GM21723 (cell line): Measurements from ENCODE around the gene C9orf50.
"Not testable (repeated sequence)": the region's sequence is repeated elsewhere in the genome, so short reads cannot be mapped to it uniquely, and the experiment has no call there.

Experiments
- ATAC-seq: cut with Tn5 transposase; IDR thresholded peaks from one replicate; pipeline ENCODE4 v1.9.1; 2021; ENCODE audit warnings: mild to moderate bottlenecking, moderate library complexity; ENCODE audit not compliant: unreplicated experiment

The C9orf50 gene

GRCh38 chr9:129595903-129596540, 24.9 kb downstream of the C9orf50 start:
- ATAC-seq: no peak

GRCh38 chr9:129595311-129595741, 25.6 kb downstream of the C9orf50 start:
- no peak for ATAC-seq

- no peak for ATAC-seq
Measured at GRCh38 chr9:129594632-129595031, 26.3 kb downstream of the C9orf50 start.

- not testable (repeated sequence) for ATAC-seq
Measured at GRCh38 chr9:129592790-129593189, 28.1 kb downstream of the C9orf50 start.

GRCh38 chr9:129591916-129592315, 29.0 kb downstream of the C9orf50 start:
- no peak for ATAC-seq

- ATAC-seq: no peak
Measured at GRCh38 chr9:129590466-129590865, 30.4 kb downstream of the C9orf50 start.

- no peak for ATAC-seq
Measured at GRCh38 chr9:129587487-129588262, 33.2 kb downstream of the C9orf50 start.

- ATAC-seq: no peak
Measured at GRCh38 chr9:129586685-129587084, 34.2 kb downstream of the C9orf50 start.

GRCh38 chr9:129586245-129586644, 34.7 kb downstream of the C9orf50 start:
- no peak for ATAC-seq

- no peak for ATAC-seq
Measured at GRCh38 chr9:129585352-129585751, 35.5 kb downstream of the C9orf50 start.

- no peak for ATAC-seq
Measured at GRCh38 chr9:129584136-129584535, 36.8 kb downstream of the C9orf50 start.

GRCh38 chr9:129583308-129584038, 37.4 kb downstream of the C9orf50 start:
- ATAC-seq: no peak

- no peak for ATAC-seq
Measured at GRCh38 chr9:129582855-129583254, 38.0 kb downstream of the C9orf50 start.

- no peak for ATAC-seq
Measured at GRCh38 chr9:129581505-129582189, 39.3 kb downstream of the C9orf50 start.

GRCh38 chr9:129580211-129580915, 40.5 kb downstream of the C9orf50 start:
- no peak for ATAC-seq

- no peak for ATAC-seq
Measured at GRCh38 chr9:129579294-129579693, 41.6 kb downstream of the C9orf50 start.

GRCh38 chr9:129576546-129577543, 44.1 kb downstream of the C9orf50 start:
- ATAC-seq: no peak

GRCh38 chr9:129575818-129576217, 45.1 kb downstream of the C9orf50 start:
- ATAC-seq: no peak

GRCh38 chr9:129574911-129575585, 45.9 kb downstream of the C9orf50 start:
- no peak for ATAC-seq
